Fibroblast of upper back skin (primary cell): Measurements from ENCODE around the gene GRHL1.

ENCODE experiments used
- DNase-seq: peaks from one replicate; pipeline ENCODE4 v3.0.0-alpha.2; 2013

Gene GRHL1

GRCh38 chr2:10047616-10048500, 96.4 kb downstream of the GRHL1 start:
- DNase-seq: no peak

- DNase-seq: peak; percentile 65
These were observed 97.1 kb downstream of the GRHL1 start for GRCh38 chr2:10048501-10049171.
